Inflammatory macrophage (primary cell): ENCODE measurements around the gene DLAT.

ENCODE experiments used
- DNase-seq, 2 donors: peaks; one replicate each; pipeline ENCODE4 v3.0.0-alpha.2; 2020 to 2022
- total RNA-seq, 18 experiments: gene quantifications; one replicate each; lab custom pipeline; 2026; ENCODE audit warnings: mixed read lengths in 6 of 18, inconsistent platforms in 2 of 18; lab: John Stamatoyannopoulos, UW

DLAT gene
- total RNA-seq: 42.2 to 111 (median 89.2) reads per million in 18 experiments

GRCh38 chr11:112024773-112025678, at the start of gene DLAT:
TSS of gene DLAT (plus strand) at chr11:112025408. CDS start at chr11:112025473, 65 bp downstream.
- peak; percentile 88 to 92 for DNase-seq

GRCh38 chr11:111976119-111976766, 49.0 kb upstream of the DLAT start:
- no peak for DNase-seq

GRCh38 chr11:111976767-111977145, 48.5 kb upstream of the DLAT start:
- no peak for DNase-seq

- peak in 1 of 2 donors; percentile 22 for DNase-seq
Observed at GRCh38 chr11:111977146-111978027, 47.8 kb upstream of the DLAT start.

GRCh38 chr11:111978028-111978771, 47.0 kb upstream of the DLAT start:
- peak in 1 of 2 donors; percentile 13 for DNase-seq

GRCh38 chr11:111980062-111980461, 45.1 kb upstream of the DLAT start:
- DNase-seq: no peak

- DNase-seq: no peak
Observed at GRCh38 chr11:111981270-111981669, 43.9 kb upstream of the DLAT start.

- DNase-seq: peak in 1 of 2 donors; percentile 28
Observed at GRCh38 chr11:111982019-111982464, 43.2 kb upstream of the DLAT start.

GRCh38 chr11:111982541-111983186, 42.5 kb upstream of the DLAT start:
- no peak for DNase-seq

- no peak for DNase-seq
Observed at GRCh38 chr11:111983187-111983986, 41.8 kb upstream of the DLAT start.

GRCh38 chr11:111986589-111986988, 38.6 kb upstream of the DLAT start:
- DNase-seq: no peak

- DNase-seq: no peak
Observed at GRCh38 chr11:111990381-111990780, 34.8 kb upstream of the DLAT start.

- no peak for DNase-seq
Observed at GRCh38 chr11:111992206-111992855, 32.9 kb upstream of the DLAT start.

- peak; percentile 82 to 90 for DNase-seq
Observed at GRCh38 chr11:111996129-111996528, 29.1 kb upstream of the DLAT start.

- peak; percentile 77 to 83 for DNase-seq
Observed at GRCh38 chr11:111996669-111997068, 28.5 kb upstream of the DLAT start.

GRCh38 chr11:111999111-111999510, 26.1 kb upstream of the DLAT start:
- DNase-seq: no peak

- no peak for DNase-seq
Observed at GRCh38 chr11:112000703-112001102, 24.5 kb upstream of the DLAT start.

- DNase-seq: no peak
Observed at GRCh38 chr11:112002491-112003216, 22.6 kb upstream of the DLAT start.

GRCh38 chr11:112004389-112004788, 20.8 kb upstream of the DLAT start:
- DNase-seq: no peak
